Measurements from ENCODE around the gene ADH1A. TPM values are rescaled to one million over a fixed set of nuclear protein-coding genes. Genes with fewer than 3 reads are reported as not detected.

Gene ADH1A
- total and polyA plus RNA-seq, 11 donors, result 0.25 to 1.9 TPM; not detected in 9

- no peak overlapping the region for H3K27ac ChIP-seq
- no peak for TF ChIP-seq CTCF (IDR thresholded peaks at IDR 0.05)
- no peak for TF ChIP-seq POLR2A (IDR thresholded peaks at IDR 0.05)
- DNase-seq, result no peak
- no peak for ATAC-seq
- WGBS, 4 donors, result 85 to 90% (median 87%) methylated on average over 3 of the region's 3 CpGs
- H3K27me3 ChIP-seq, result no peaks in the 10 kb centered on the region
- peaks cover 0 to 15% (median 1%) of the 10 kb centered on the region in 12 donors for H3K9me3 ChIP-seq
- H3K4me1 ChIP-seq, result peaks cover 0 to 2% (median 0%) of the 10 kb centered on the region in 12 donors
- intact Hi-C loops (cut with DNase I), result no loop called here
- no peaks in the 10 kb centered on the region for H3K36me3 ChIP-seq
- H3K4me3 ChIP-seq, result no peak overlapping the region
Measured at GRCh38 chr4:99330648-99331047, 39.9 kb upstream of the ADH1A start.

- Histone ChIP-seq H3K36me3 (no peaks in the 10 kb centered on the region), H3K4me1 (peaks cover 0 to 8% (median 2%) of the 10 kb centered on the region in 12 donors), H3K9me3 (peaks cover 0 to 15% (median 1%) of the 10 kb centered on the region in 12 donors), H3K27me3 (no peaks in the 10 kb centered on the region), H3K27ac (peak overlapping the region in 1 of 12 donors; percentile 35), H3K4me3 (no peak overlapping the region)
- intact Hi-C loops (cut with DNase I), result no loop called here
- DNase-seq, result no peak
- no peak for ATAC-seq
- WGBS, 4 donors, result 73 to 89% (median 80%) methylated on average over 2 of the region's 2 CpGs
- TF ChIP-seq POLR2A (IDR thresholded peaks at IDR 0.05) (no peak), CTCF (IDR thresholded peaks at IDR 0.05) (no peak)
Measured at GRCh38 chr4:99329876-99330275, 39.1 kb upstream of the ADH1A start.

- Histone ChIP-seq H3K9me3 (peaks cover 0 to 13% (median 1%) of the 10 kb centered on the region in 12 donors), H3K27me3 (no peaks in the 10 kb centered on the region), H3K27ac (peak overlapping the region in 11 of 12 donors; percentile 22 to 84 (median 61)), H3K36me3 (no peaks in the 10 kb centered on the region), H3K4me1 (peaks cover 0 to 23% (median 10%) of the 10 kb centered on the region in 12 donors), H3K4me3 (no peak overlapping the region)
- peak; percentile 85 to 89 (median 88) for ATAC-seq
- 15 to 46% (median 24%) methylated on average over 3 of the region's 3 CpGs for WGBS, 4 donors
- peak; percentile 54 to 72 (median 60) for DNase-seq
- intact Hi-C loops (cut with DNase I), result no loop called here
- TF ChIP-seq POLR2A (IDR thresholded peaks at IDR 0.05) (no peak), CTCF (IDR thresholded peaks at IDR 0.05) (no peak)
Measured at GRCh38 chr4:99324979-99325378, 34.2 kb upstream of the ADH1A start.

- peaks cover 0 to 9% (median 1%) of the 10 kb centered on the region in 12 donors for H3K9me3 ChIP-seq
- peak overlapping the region; percentile 22 to 84 (median 60) for H3K27ac ChIP-seq
- peaks cover 0 to 23% (median 10%) of the 10 kb centered on the region in 12 donors for H3K4me1 ChIP-seq
- no peak overlapping the region for H3K4me3 ChIP-seq
- WGBS, 4 donors, result 49 to 57% (median 52%) methylated on average over 1 of the region's 1 CpG
- H3K27me3 ChIP-seq, result no peaks in the 10 kb centered on the region
- intact Hi-C loops (cut with DNase I), result no loop called here
- H3K36me3 ChIP-seq, result no peaks in the 10 kb centered on the region
- TF ChIP-seq CTCF (IDR thresholded peaks at IDR 0.05) (no peak), POLR2A (IDR thresholded peaks at IDR 0.05) (no peak)
- no peak for ATAC-seq
- no peak for DNase-seq
Measured at GRCh38 chr4:99324361-99324760, 33.6 kb upstream of the ADH1A start.
